GM19468 (cell line): ENCODE data around the gene OR2S2.
"Not testable (repeated sequence)": the region's sequence is repeated elsewhere in the genome, so short reads cannot be mapped to it uniquely, and the experiment has no call there.

ENCODE experiments used
- ATAC-seq: cut with Tn5 transposase; IDR thresholded peaks from one replicate; pipeline ENCODE4 v1.9.1; 2021; ENCODE audit warnings: mild to moderate bottlenecking, moderate library complexity, moderate number of reproducible peaks; ENCODE audit not compliant: unreplicated experiment; ENCODE audit errors: extremely low read depth

Gene OR2S2

GRCh38 chr9:35958104-35958837 is at the start of gene OR2S2:
TSS of gene OR2S2 (minus strand) at chr9:35958154. CDS start at chr9:35958098, 56 bp downstream.
- ATAC-seq = no peak

GRCh38 chr9:36007316-36007708 is 49.4 kb upstream of the OR2S2 start:
- no peak for ATAC-seq

GRCh38 chr9:36006549-36007315 is 48.8 kb upstream of the OR2S2 start:
- ATAC-seq = no peak

- no peak for ATAC-seq
Measured at GRCh38 chr9:36005891-36006290, 47.9 kb upstream of the OR2S2 start.

- ATAC-seq = no peak
Measured at GRCh38 chr9:35998333-35998732, 40.4 kb upstream of the OR2S2 start.

GRCh38 chr9:35997016-35997415 is 39.1 kb upstream of the OR2S2 start:
- not testable (repeated sequence) for ATAC-seq

- ATAC-seq = no peak
Measured at GRCh38 chr9:35996358-35996970, 38.5 kb upstream of the OR2S2 start.

GRCh38 chr9:35994959-35995358 is 37.0 kb upstream of the OR2S2 start:
- ATAC-seq = no peak

GRCh38 chr9:35993976-35994720 is 36.2 kb upstream of the OR2S2 start:
- no peak for ATAC-seq

- not testable (repeated sequence) for ATAC-seq
Measured at GRCh38 chr9:35993136-35993535, 35.2 kb upstream of the OR2S2 start.

- no peak for ATAC-seq
Measured at GRCh38 chr9:35990155-35990554, 32.2 kb upstream of the OR2S2 start.

- no peak for ATAC-seq
Measured at GRCh38 chr9:35984021-35984420, 26.1 kb upstream of the OR2S2 start.

GRCh38 chr9:35981699-35982098 is 23.7 kb upstream of the OR2S2 start:
- no peak for ATAC-seq

GRCh38 chr9:35980289-35981011 is 22.5 kb upstream of the OR2S2 start:
- no peak for ATAC-seq

- no peak for ATAC-seq
Measured at GRCh38 chr9:35978792-35979191, 20.8 kb upstream of the OR2S2 start.

GRCh38 chr9:35976726-35977125 is 18.8 kb upstream of the OR2S2 start:
- ATAC-seq = no peak

- no peak for ATAC-seq
Measured at GRCh38 chr9:35974800-35975199, 16.8 kb upstream of the OR2S2 start.

- ATAC-seq = no peak
Measured at GRCh38 chr9:35972093-35972492, 14.1 kb upstream of the OR2S2 start.

GRCh38 chr9:35967042-35967441 is 9.1 kb upstream of the OR2S2 start:
- no peak for ATAC-seq

GRCh38 chr9:35966433-35966832 is 8.5 kb upstream of the OR2S2 start:
- ATAC-seq = no peak
